MM.1S (cell line): ENCODE results near the gene KLHDC7B.

ENCODE experiments used
- DNase-seq: peaks from one replicate; pipeline ENCODE4 v3.0.0-alpha.2; 2015
- H2AFZ ChIP-seq: fragments of 300-600 bp; sonication (generic); 2 replicates; pipeline ENCODE4 v1.6.0; 2016; ENCODE audit warnings: antibody characterized with exemption, low read length
- H3F3A ChIP-seq: fragments of 300-600 bp; sonication (generic); 2 replicates; pipeline ENCODE4 v1.6.1; 2016; ENCODE audit warnings: mild to moderate bottlenecking, antibody characterized with exemption, low read length, moderate library complexity, mixed read lengths; ENCODE audit not compliant: insufficient read depth
- H3K27ac ChIP-seq: fragments of 300-600 bp; sonication (generic); 2 replicates; pipeline ENCODE4 v1.5.1; 2016; ENCODE audit warnings: mild to moderate bottlenecking, low read length
- H3K27me3 ChIP-seq: fragments of 300-600 bp; sonication (generic); replicated peaks from 2 replicates; pipeline ENCODE4 v1.6.0; 2016; ENCODE audit warnings: low read length; ENCODE audit not compliant: insufficient read depth
- H3K36me3 ChIP-seq: fragments of 300-600 bp; sonication (generic); replicated peaks from 2 replicates; pipeline ENCODE4 v1.6.1; 2016; ENCODE audit warnings: mild to moderate bottlenecking, low read length, mixed read lengths; ENCODE audit not compliant: insufficient read depth
- H3K4me1 ChIP-seq: fragments of 300-600 bp; sonication (generic); 2 replicates; pipeline ENCODE4 v1.6.1; 2016; ENCODE audit warnings: low read length, mixed read lengths
- H3K4me2 ChIP-seq: fragments of 300-600 bp; sonication (generic); 2 replicates; pipeline ENCODE4 v1.6.0; 2016; ENCODE audit warnings: low read depth, low read length
- H3K4me3 ChIP-seq: fragments of 300-600 bp; sonication (generic); 2 replicates; pipeline ENCODE4 v1.5.1; 2016; ENCODE audit warnings: low read length, mixed read lengths
- H3K79me2 ChIP-seq: fragments of 300-600 bp; sonication (generic); 2 replicates; pipeline ENCODE4 v1.6.1; 2016; ENCODE audit warnings: mixed run types, low read length, mixed read lengths
- H3K9ac ChIP-seq: fragments of 300-600 bp; sonication (generic); 2 replicates; pipeline ENCODE4 v1.6.1; 2016; ENCODE audit warnings: low read length, mixed read lengths
- H3K9me2 ChIP-seq: fragments of 300-600 bp; sonication (generic); replicated peaks from 2 replicates; pipeline ENCODE4 v1.6.1; 2016; ENCODE audit warnings: mild to moderate bottlenecking, low read length, mixed read lengths; ENCODE audit not compliant: insufficient read depth
- H3K9me3 ChIP-seq: fragments of 300-600 bp; sonication (generic); replicated peaks from 2 replicates; pipeline ENCODE4 v1.6.1; 2016; ENCODE audit warnings: mild to moderate bottlenecking, low read length, mixed read lengths; ENCODE audit not compliant: insufficient read depth
- H4K20me1 ChIP-seq: fragments of 300-600 bp; sonication (generic); 2 replicates; pipeline ENCODE4 v1.6.1; 2016; ENCODE audit warnings: mild to moderate bottlenecking, low read length, moderate library complexity, mixed read lengths; ENCODE audit not compliant: insufficient read depth
- CTCF ChIP-seq: fragments of 300-600 bp; sonication (generic); IDR thresholded peaks from 2 replicates; pipeline ENCODE4 v1.5.1; 2016; ENCODE audit warnings: antibody characterized with exemption, low read length, mixed read lengths
- EZH2 ChIP-seq: fragments of 300-600 bp; sonication (generic); optimal IDR thresholded peaks from 2 replicates; pipeline ENCODE3; 2017; ENCODE audit warnings: low read depth, mild to moderate bottlenecking, antibody characterized with exemption, low read length, mixed read lengths
- EZH2phosphoT487 ChIP-seq: fragments of 300-600 bp; sonication (generic); IDR thresholded peaks from 2 replicates; pipeline ENCODE4 v1.6.1; 2018; ENCODE audit warnings: antibody characterized with exemption, low read length

KLHDC7B gene

GRCh38 chr22:50564289-50564688 is 18.6 kb downstream of the KLHDC7B start:
- H3K27me3 ChIP-seq = peaks cover 20% of the 10 kb centered on the region
- no peak for DNase-seq
- TF ChIP-seq EZH2phosphoT487 = no peak
- TF ChIP-seq EZH2 = no peak
- no peak for TF ChIP-seq CTCF
- H2AFZ ChIP-seq = no peak overlapping the region
- H3K9me2 ChIP-seq = no peaks in the 10 kb centered on the region
- no peak overlapping the region for H3K27ac ChIP-seq
- no peaks in the 10 kb centered on the region for H3K4me1 ChIP-seq
- H3K36me3 ChIP-seq = no peaks in the 10 kb centered on the region
- H3K4me3 ChIP-seq = no peak overlapping the region
- H3K9ac ChIP-seq = no peak overlapping the region
- no peaks in the 10 kb centered on the region for H3F3A ChIP-seq
- H3K9me3 ChIP-seq = no peaks in the 10 kb centered on the region
- H4K20me1 ChIP-seq = no peaks in the 10 kb centered on the region
- H3K4me2 ChIP-seq = no peak overlapping the region
- H3K79me2 ChIP-seq = no peaks in the 10 kb centered on the region

GRCh38 chr22:50567721-50568252 is 22.1 kb downstream of the KLHDC7B start:
- H3K9ac ChIP-seq = no peak overlapping the region
- TF ChIP-seq EZH2 (no peak), EZH2phosphoT487 (no peak), CTCF (no peak)
- H3K79me2 ChIP-seq = no peaks in the 10 kb centered on the region
- no peak overlapping the region for H3K4me3 ChIP-seq
- H4K20me1 ChIP-seq = no peaks in the 10 kb centered on the region
- no peaks in the 10 kb centered on the region for H3K9me2 ChIP-seq
- no peaks in the 10 kb centered on the region for H3F3A ChIP-seq
- H3K27ac ChIP-seq = no peak overlapping the region
- H3K9me3 ChIP-seq = no peaks in the 10 kb centered on the region
- no peak overlapping the region for H3K4me2 ChIP-seq
- peaks cover 20% of the 10 kb centered on the region for H3K27me3 ChIP-seq
- H2AFZ ChIP-seq = no peak overlapping the region
- no peak for DNase-seq
- H3K36me3 ChIP-seq = no peaks in the 10 kb centered on the region
- no peaks in the 10 kb centered on the region for H3K4me1 ChIP-seq

- H4K20me1 ChIP-seq = no peaks in the 10 kb centered on the region
- TF ChIP-seq CTCF (no peak), EZH2 (no peak), EZH2phosphoT487 (no peak)
- H3K4me3 ChIP-seq = no peak overlapping the region
- H3K9me3 ChIP-seq = no peaks in the 10 kb centered on the region
- no peak overlapping the region for H2AFZ ChIP-seq
- H3F3A ChIP-seq = no peaks in the 10 kb centered on the region
- no peaks in the 10 kb centered on the region for H3K79me2 ChIP-seq
- no peak overlapping the region for H3K27ac ChIP-seq
- DNase-seq = no peak
- peaks cover 17% of the 10 kb centered on the region for H3K27me3 ChIP-seq
- H3K9ac ChIP-seq = no peak overlapping the region
- H3K4me1 ChIP-seq = no peaks in the 10 kb centered on the region
- no peaks in the 10 kb centered on the region for H3K36me3 ChIP-seq
- H3K4me2 ChIP-seq = no peak overlapping the region
- no peaks in the 10 kb centered on the region for H3K9me2 ChIP-seq
Observed at GRCh38 chr22:50568626-50569025, 22.9 kb downstream of the KLHDC7B start.
